Small intestine (tissue), 7 donors: ENCODE results near the gene CYP3A5. TPM values are rescaled to one million over a fixed set of nuclear protein-coding genes. Genes with fewer than 3 reads are reported as not detected.
"Not testable (repeated sequence)": the region's sequence is repeated elsewhere in the genome, so short reads cannot be mapped to it uniquely, and the experiment has no call there.

Source experiments
- DNase-seq, 2 donors: peaks; one replicate each; pipeline versions ENCODE4 v3.0.0 to v3.0.0-alpha.2; 2013
- FAIRE-seq: peaks from 2 replicates; lab custom pipeline; 2012; peaks lifted over from hg19 to GRCh38; lab: Jason Lieb, UNC
- H3K27ac ChIP-seq, 3 donors: one replicate each; pipeline ENCODE4 v1.5.1; 2013; ENCODE audit warnings: low read length in 2 of 3, mild to moderate bottlenecking in 2 of 3, control low read depth in 1 of 3, inconsistent platforms in 1 of 3, low read depth in 1 of 3, moderate library complexity in 1 of 3
- H3K27me3 ChIP-seq, 3 donors: one replicate each; pipeline ENCODE4 v1.6.1; 2013; ENCODE audit warnings: low read length in 3 of 3, inconsistent platforms in 1 of 3; ENCODE audit not compliant: control insufficient read depth in 3 of 3, insufficient read depth in 3 of 3
- H3K36me3 ChIP-seq, 3 donors: one replicate each; pipeline ENCODE4 v1.6.1; 2013; ENCODE audit warnings: low read length in 3 of 3, inconsistent platforms in 1 of 3, low read depth in 1 of 3, mild to moderate bottlenecking in 1 of 3, moderate library complexity in 1 of 3; ENCODE audit not compliant: control insufficient read depth in 3 of 3, insufficient read depth in 2 of 3
- H3K4me1 ChIP-seq, 3 donors: one replicate each; pipeline ENCODE4 v1.6.1; 2013; ENCODE audit warnings: low read length in 2 of 3, inconsistent platforms in 1 of 3, low read depth in 1 of 3, mild to moderate bottlenecking in 1 of 3, moderate library complexity in 1 of 3; ENCODE audit not compliant: control insufficient read depth in 3 of 3, insufficient read depth in 2 of 3
- H3K4me3 ChIP-seq, 3 donors: one replicate each; pipeline ENCODE4 v1.5.1; 2013; ENCODE audit warnings: low read length in 3 of 3, control low read depth in 1 of 3, inconsistent platforms in 1 of 3, low read depth in 1 of 3, mild to moderate bottlenecking in 1 of 3, moderate library complexity in 1 of 3
- H3K9me3 ChIP-seq, 2 donors: one replicate each; pipeline ENCODE4 v1.6.1; 2013; ENCODE audit warnings: low read depth in 1 of 2, low read length in 1 of 2; ENCODE audit not compliant: control insufficient read depth in 2 of 2, insufficient read depth in 1 of 2
- WGBS, 3 donors: extraction: QIAGEN DNeasy Blood & Tissue Kit; methylation state at CpG; one replicate each; pipeline ENCODE4 v1.1.7; 2013; 5-methylcytosine and 5-hydroxymethylcytosine counted together
- polyA plus RNA-seq, 4 donors: library from polyadenylated mRNA; stranded (reverse) in 3 of 4; unstranded in 1 of 4; fragments of 200-250 nt in 3 of 4; fragments of 120-200 nt in 1 of 4; gene quantifications; one replicate each; pipeline versions ENCODE4 v1.2.1 to v1.2.3, GENCODE V29; 2013
- donor health status: healthy with polysubstance abuse.
- donor health status: control.
- donor health status: control.
- donor health status: Bipolar disorder and iron deficiency.
- donor health status: healthy.

Gene CYP3A5
- polyA plus RNA-seq, 4 donors: 63.7 to 1,093 (median 419) TPM

- no peak for FAIRE-seq
- WGBS, 3 donors: 92 to 99% (median 95%) methylated on average over 3 of the region's 3 CpGs
- Histone ChIP-seq H3K9me3 (peaks cover 0 to 14% of the 10 kb centered on the region in 2 donors), H3K36me3 (peaks cover 11 to 62% (median 23%) of the 10 kb centered on the region in 3 donors), H3K4me1 (no peaks in the 10 kb centered on the region), H3K4me3 (no peak overlapping the region), H3K27ac (no peak overlapping the region), H3K27me3 (no peaks in the 10 kb centered on the region)
- DNase-seq: no peak
Observed at GRCh38 chr7:99665312-99666012, 14.3 kb downstream of the CYP3A5 start.

- WGBS, 3 donors: 90 to 95% (median 91%) methylated on average over 5 of the region's 5 CpGs
- DNase-seq, H3K27me3 ChIP-seq, FAIRE-seq, H3K4me1 ChIP-seq, H3K4me3 ChIP-seq, H3K27ac ChIP-seq: not testable (repeated sequence)
- peaks cover 6 to 28% (median 18%) of the 10 kb centered on the region in 3 donors for H3K36me3 ChIP-seq
- H3K9me3 ChIP-seq: peaks cover 0 to 43% of the 10 kb centered on the region in 2 donors
Observed at GRCh38 chr7:99657879-99658278, 21.9 kb downstream of the CYP3A5 start.

- H3K27me3 ChIP-seq, H3K4me3 ChIP-seq, H3K36me3 ChIP-seq, FAIRE-seq, H3K4me1 ChIP-seq, DNase-seq, H3K27ac ChIP-seq: not testable (repeated sequence)
- whole genome bisulfite sequencing, 3 donors: 84 to 100% (median 91%) methylated on average over 1 to 2 of the region's 3 CpGs
- H3K9me3 ChIP-seq: peaks cover 0 to 26% of the 10 kb centered on the region in 2 donors
Observed at GRCh38 chr7:99654626-99655025, 25.2 kb downstream of the CYP3A5 start.

GRCh38 chr7:99653754-99654153 is 26.0 kb downstream of the CYP3A5 start:
- FAIRE-seq (no peak), DNase-seq (no peak)
- 94 to 99% (median 98%) methylated on average over 3 of the region's 3 CpGs for WGBS, 3 donors
- H3K4me3 ChIP-seq: no peak overlapping the region
- no peak overlapping the region for H3K27ac ChIP-seq
- H3K4me1 ChIP-seq: no peaks in the 10 kb centered on the region
- H3K36me3 ChIP-seq: peaks cover 0 to 6% (median 2%) of the 10 kb centered on the region in 3 donors
- H3K9me3 ChIP-seq: peaks cover 0 to 17% of the 10 kb centered on the region in 2 donors
- H3K27me3 ChIP-seq: no peaks in the 10 kb centered on the region

GRCh38 chr7:99653269-99653668 is 26.5 kb downstream of the CYP3A5 start:
- not testable (repeated sequence) for H3K27me3 ChIP-seq, H3K36me3 ChIP-seq, H3K4me3 ChIP-seq, H3K4me1 ChIP-seq, H3K27ac ChIP-seq, FAIRE-seq, DNase-seq
- peaks cover 0 to 15% of the 10 kb centered on the region in 2 donors for H3K9me3 ChIP-seq
- 93 to 97% (median 96%) methylated on average over 4 of the region's 4 CpGs for WGBS, 3 donors

GRCh38 chr7:99652671-99653070 is 27.1 kb downstream of the CYP3A5 start:
- no peak overlapping the region for H3K27ac ChIP-seq
- DNase-seq: no peak
- H3K4me3 ChIP-seq: no peak overlapping the region
- 94 to 96% (median 95%) methylated on average over 2 of the region's 2 CpGs for WGBS, 3 donors
- H3K4me1 ChIP-seq: no peaks in the 10 kb centered on the region
- no peak for FAIRE-seq
- no peaks in the 10 kb centered on the region for H3K27me3 ChIP-seq
- peaks cover 0 to 11% of the 10 kb centered on the region in 2 donors for H3K9me3 ChIP-seq
- H3K36me3 ChIP-seq: peaks cover 0 to 10% (median 2%) of the 10 kb centered on the region in 3 donors

- Histone ChIP-seq H3K4me1 (no peaks in the 10 kb centered on the region), H3K4me3 (no peak overlapping the region), H3K27ac (no peak overlapping the region), H3K27me3 (no peaks in the 10 kb centered on the region), H3K36me3 (peaks cover 0 to 10% (median 5%) of the 10 kb centered on the region in 3 donors), H3K9me3 (peaks cover 0 to 11% of the 10 kb centered on the region in 2 donors)
- FAIRE-seq: no peak
- 88 to 98% (median 93%) methylated on average over 2 of the region's 2 CpGs for WGBS, 3 donors
- DNase-seq: no peak
Observed at GRCh38 chr7:99651290-99651689, 28.5 kb downstream of the CYP3A5 start.

GRCh38 chr7:99648843-99649242 is 31.0 kb downstream of the CYP3A5 start:
- Histone ChIP-seq H3K4me1 (no peaks in the 10 kb centered on the region), H3K27ac (no peak overlapping the region), H3K9me3 (peaks cover 0 to 10% of the 10 kb centered on the region in 2 donors), H3K4me3 (no peak overlapping the region), H3K36me3 (peaks cover 0 to 10% (median 9%) of the 10 kb centered on the region in 3 donors), H3K27me3 (no peaks in the 10 kb centered on the region)
- FAIRE-seq (no peak), DNase-seq (no peak)
- 86 to 93% (median 87%) methylated on average over 2 of the region's 2 CpGs for WGBS, 3 donors
